SK-N-SH treated with all-trans-retinoic acid at 6 μM for 48 hours (cell line): Measurements from ENCODE around the gene TXLNA.

Source experiments
- ATAC-seq: fragments of 200-7000 bp; cut with Tn5 transposase; 3 replicates; pipeline ENCODE4 v1.9.1; 2020; ENCODE audit warnings: mild to moderate bottlenecking, moderate library complexity
- ARNTL ChIP-seq: fragments of 450-650 bp; formaldehyde crosslinking; IDR thresholded peaks from 2 replicates; pipeline ENCODE4 v1.5.0; 2020; ENCODE audit warnings: low read depth, mild to moderate bottlenecking, moderate library complexity, borderline replicate concordance
- BACH2 ChIP-seq: fragments of 250-450 bp; sonication (Bioruptor Pico); IDR thresholded peaks from 2 replicates; pipeline ENCODE4 v1.9.0; 2021; ENCODE audit warnings: mild to moderate bottlenecking, borderline replicate concordance
- ESRRG ChIP-seq: fragments of 250-450 bp; sonication (Bioruptor Pico); IDR thresholded peaks from 2 replicates; pipeline ENCODE4 v1.6.1; 2021; ENCODE audit warnings: mild to moderate bottlenecking
- GLIS3 ChIP-seq: fragments of 250-450 bp; sonication (Bioruptor Pico); IDR thresholded peaks from 2 replicates; pipeline ENCODE4 v1.5.0; 2020; ENCODE audit warnings: mild to moderate bottlenecking, moderate library complexity
- PPARA ChIP-seq: fragments of 250-450 bp; sonication (Bioruptor Pico); IDR thresholded peaks from 2 replicates; pipeline ENCODE4 v1.5.0; 2020; ENCODE audit warnings: mild to moderate bottlenecking, borderline replicate concordance
- RARB ChIP-seq: fragments of 250-450 bp; sonication (Bioruptor Pico); IDR thresholded peaks from 2 replicates; pipeline ENCODE4 v1.8.0; 2021; ENCODE audit warnings: mild to moderate bottlenecking, moderate library complexity
- SNAI2 ChIP-seq: fragments of 250-450 bp; sonication (Bioruptor Pico); IDR thresholded peaks from 2 replicates; pipeline ENCODE4 v1.5.0; 2020; ENCODE audit warnings: mild to moderate bottlenecking, moderate library complexity
- TCF4 ChIP-seq: fragments of 250-450 bp; sonication (Bioruptor Pico); IDR thresholded peaks from 2 replicates; pipeline ENCODE4 v1.8.0; 2021; ENCODE audit warnings: mild to moderate bottlenecking, moderate library complexity, borderline replicate concordance
- TOX ChIP-seq: fragments of 250-450 bp; sonication (Bioruptor Pico); IDR thresholded peaks from 2 replicates; pipeline ENCODE4 v1.8.0; 2021; ENCODE audit warnings: mild to moderate bottlenecking, moderate library complexity, borderline replicate concordance
- ZC3H10 ChIP-seq: fragments of 250-450 bp; sonication (Bioruptor Pico); IDR thresholded peaks from 2 replicates; pipeline ENCODE4 v1.5.1; 2021; ENCODE audit warnings: mild to moderate bottlenecking, moderate library complexity
- ZFP3 ChIP-seq: fragments of 250-450 bp; sonication (Bioruptor Pico); IDR thresholded peaks from 2 replicates; pipeline ENCODE4 v1.5.0; 2020; ENCODE audit warnings: mild to moderate bottlenecking, moderate library complexity
- ZFP30 ChIP-seq: fragments of 450-650 bp; formaldehyde crosslinking; IDR thresholded peaks from 2 replicates; pipeline ENCODE4 v1.5.0; 2022; ENCODE audit warnings: mild to moderate bottlenecking, moderate library complexity
- ZNF565 ChIP-seq: fragments of 450-650 bp; formaldehyde crosslinking; conservative IDR thresholded peaks from 2 replicates; pipeline ENCODE4 v1.5.0; 2020; ENCODE audit warnings: low read depth, mild to moderate bottlenecking, moderate library complexity
- ZNF8 ChIP-seq: fragments of 450-650 bp; formaldehyde crosslinking; IDR thresholded peaks from 2 replicates; pipeline ENCODE4 v1.5.0; 2020; ENCODE audit warnings: mild to moderate bottlenecking, moderate library complexity
- TF ChIP-seq, protein P1 (sequence below): fragments of 250-450 bp; sonication (Bioruptor Pico); IDR thresholded peaks from 2 replicates; pipeline ENCODE4 v1.5.1; 2021; ENCODE audit warnings: mild to moderate bottlenecking, moderate library complexity
- TF ChIP-seq, protein P2 (sequence below): fragments of 250-450 bp; sonication (Bioruptor Pico); IDR thresholded peaks from 2 replicates; pipeline ENCODE4 v1.8.0; 2021; ENCODE audit warnings: low read depth, mild to moderate bottlenecking, moderate library complexity, borderline replicate concordance
- TF ChIP-seq, protein P3 (sequence below): fragments of 250-450 bp; sonication (Bioruptor Pico); IDR thresholded peaks from 2 replicates; pipeline ENCODE4 v1.5.0; 2020; ENCODE audit warnings: mild to moderate bottlenecking, moderate library complexity
- TF ChIP-seq, protein P4 (sequence below): fragments of 250-450 bp; sonication (Bioruptor Pico); IDR thresholded peaks from 2 replicates; pipeline ENCODE4 v1.8.0; 2020; ENCODE audit warnings: mild to moderate bottlenecking, moderate library complexity, borderline replicate concordance
- TF ChIP-seq, protein P5 (sequence below): fragments of 250-450 bp; sonication (Bioruptor Pico); IDR thresholded peaks from 2 replicates; pipeline ENCODE4 v1.5.1; 2020; ENCODE audit warnings: low read depth, mild to moderate bottlenecking, moderate library complexity

Gene TXLNA

DNA sequence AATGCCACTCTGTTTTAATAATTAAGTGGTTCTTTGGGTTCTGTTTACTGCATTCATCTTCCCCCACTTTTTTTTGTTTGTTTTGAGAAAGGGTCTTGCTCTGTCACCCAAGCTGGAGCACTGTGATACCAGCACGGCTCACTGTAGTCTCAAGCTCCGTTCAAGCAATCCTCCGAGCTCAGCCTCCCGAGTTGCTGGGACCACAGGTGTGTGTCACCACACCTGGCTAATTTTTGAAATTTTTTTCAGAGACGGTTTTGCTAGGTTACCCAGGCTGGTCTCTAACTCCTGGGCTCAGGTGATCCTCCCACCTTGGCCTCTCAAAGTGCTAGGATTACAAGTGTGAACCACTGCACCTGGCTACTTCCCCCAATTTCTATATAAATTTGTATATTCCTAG lies 42.4 kb upstream of the TXLNA start:
- TF ChIP-seq, protein P1, sequence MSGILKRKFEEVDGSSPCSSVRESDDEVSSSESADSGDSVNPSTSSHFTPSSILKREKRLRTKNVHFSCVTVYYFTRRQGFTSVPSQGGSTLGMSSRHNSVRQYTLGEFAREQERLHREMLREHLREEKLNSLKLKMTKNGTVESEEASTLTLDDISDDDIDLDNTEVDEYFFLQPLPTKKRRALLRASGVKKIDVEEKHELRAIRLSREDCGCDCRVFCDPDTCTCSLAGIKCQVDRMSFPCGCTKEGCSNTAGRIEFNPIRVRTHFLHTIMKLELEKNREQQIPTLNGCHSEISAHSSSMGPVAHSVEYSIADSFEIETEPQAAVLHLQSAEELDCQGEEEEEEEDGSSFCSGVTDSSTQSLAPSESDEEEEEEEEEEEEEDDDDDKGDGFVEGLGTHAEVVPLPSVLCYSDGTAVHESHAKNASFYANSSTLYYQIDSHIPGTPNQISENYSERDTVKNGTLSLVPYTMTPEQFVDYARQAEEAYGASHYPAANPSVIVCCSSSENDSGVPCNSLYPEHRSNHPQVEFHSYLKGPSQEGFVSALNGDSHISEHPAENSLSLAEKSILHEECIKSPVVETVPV, result no peak
- TF ChIP-seq ARNTL (CRISPR knock-in tag) (no peak), SNAI2 (CRISPR knock-in tag) (no peak), ESRRG (CRISPR knock-in tag) (no peak), ZNF8 (no peak), ZNF565 (CRISPR knock-in tag) (no peak), BACH2 (CRISPR knock-in tag) (no peak), GLIS3 (CRISPR knock-in tag) (no peak)
- TF ChIP-seq, protein P2, sequence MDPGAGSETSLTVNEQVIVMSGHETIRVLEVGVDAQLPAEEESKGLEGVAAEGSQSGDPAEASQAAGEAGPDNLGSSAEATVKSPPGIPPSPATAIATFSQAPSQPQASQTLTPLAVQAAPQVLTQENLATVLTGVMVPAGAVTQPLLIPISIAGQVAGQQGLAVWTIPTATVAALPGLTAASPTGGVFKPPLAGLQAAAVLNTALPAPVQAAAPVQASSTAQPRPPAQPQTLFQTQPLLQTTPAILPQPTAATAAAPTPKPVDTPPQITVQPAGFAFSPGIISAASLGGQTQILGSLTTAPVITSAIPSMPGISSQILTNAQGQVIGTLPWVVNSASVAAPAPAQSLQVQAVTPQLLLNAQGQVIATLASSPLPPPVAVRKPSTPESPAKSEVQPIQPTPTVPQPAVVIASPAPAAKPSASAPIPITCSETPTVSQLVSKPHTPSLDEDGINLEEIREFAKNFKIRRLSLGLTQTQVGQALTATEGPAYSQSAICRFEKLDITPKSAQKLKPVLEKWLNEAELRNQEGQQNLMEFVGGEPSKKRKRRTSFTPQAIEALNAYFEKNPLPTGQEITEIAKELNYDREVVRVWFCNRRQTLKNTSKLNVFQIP (CRISPR knock-in tag), result no peak
- TF ChIP-seq, protein P3, sequence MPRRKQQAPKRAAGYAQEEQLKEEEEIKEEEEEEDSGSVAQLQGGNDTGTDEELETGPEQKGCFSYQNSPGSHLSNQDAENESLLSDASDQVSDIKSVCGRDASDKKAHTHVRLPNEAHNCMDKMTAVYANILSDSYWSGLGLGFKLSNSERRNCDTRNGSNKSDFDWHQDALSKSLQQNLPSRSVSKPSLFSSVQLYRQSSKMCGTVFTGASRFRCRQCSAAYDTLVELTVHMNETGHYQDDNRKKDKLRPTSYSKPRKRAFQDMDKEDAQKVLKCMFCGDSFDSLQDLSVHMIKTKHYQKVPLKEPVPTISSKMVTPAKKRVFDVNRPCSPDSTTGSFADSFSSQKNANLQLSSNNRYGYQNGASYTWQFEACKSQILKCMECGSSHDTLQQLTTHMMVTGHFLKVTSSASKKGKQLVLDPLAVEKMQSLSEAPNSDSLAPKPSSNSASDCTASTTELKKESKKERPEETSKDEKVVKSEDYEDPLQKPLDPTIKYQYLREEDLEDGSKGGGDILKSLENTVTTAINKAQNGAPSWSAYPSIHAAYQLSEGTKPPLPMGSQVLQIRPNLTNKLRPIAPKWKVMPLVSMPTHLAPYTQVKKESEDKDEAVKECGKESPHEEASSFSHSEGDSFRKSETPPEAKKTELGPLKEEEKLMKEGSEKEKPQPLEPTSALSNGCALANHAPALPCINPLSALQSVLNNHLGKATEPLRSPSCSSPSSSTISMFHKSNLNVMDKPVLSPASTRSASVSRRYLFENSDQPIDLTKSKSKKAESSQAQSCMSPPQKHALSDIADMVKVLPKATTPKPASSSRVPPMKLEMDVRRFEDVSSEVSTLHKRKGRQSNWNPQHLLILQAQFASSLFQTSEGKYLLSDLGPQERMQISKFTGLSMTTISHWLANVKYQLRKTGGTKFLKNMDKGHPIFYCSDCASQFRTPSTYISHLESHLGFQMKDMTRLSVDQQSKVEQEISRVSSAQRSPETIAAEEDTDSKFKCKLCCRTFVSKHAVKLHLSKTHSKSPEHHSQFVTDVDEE (CRISPR knock-in tag), result no peak
- no peak for ATAC-seq

DNA sequence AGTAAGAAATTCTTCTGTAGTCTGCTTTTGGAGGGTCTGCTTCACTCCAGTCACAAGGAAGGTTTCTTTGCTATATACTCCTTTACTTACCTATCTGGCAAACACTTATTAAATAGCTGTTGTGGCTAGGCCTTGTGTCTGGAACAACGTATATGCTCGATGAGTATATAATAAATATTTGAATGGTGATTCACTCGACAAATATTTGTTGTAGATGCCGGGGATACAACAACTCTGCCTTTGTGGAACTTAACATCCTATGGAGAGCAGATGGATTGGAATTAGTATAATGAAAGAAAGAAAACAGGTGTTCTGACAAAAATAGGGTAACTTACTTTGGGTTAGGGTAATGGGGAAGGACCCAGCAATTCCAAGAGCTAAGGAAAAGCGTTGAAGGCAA lies 40.5 kb upstream of the TXLNA start:
- ATAC-seq, result peak; percentile 74
- TF ChIP-seq, protein P4, sequence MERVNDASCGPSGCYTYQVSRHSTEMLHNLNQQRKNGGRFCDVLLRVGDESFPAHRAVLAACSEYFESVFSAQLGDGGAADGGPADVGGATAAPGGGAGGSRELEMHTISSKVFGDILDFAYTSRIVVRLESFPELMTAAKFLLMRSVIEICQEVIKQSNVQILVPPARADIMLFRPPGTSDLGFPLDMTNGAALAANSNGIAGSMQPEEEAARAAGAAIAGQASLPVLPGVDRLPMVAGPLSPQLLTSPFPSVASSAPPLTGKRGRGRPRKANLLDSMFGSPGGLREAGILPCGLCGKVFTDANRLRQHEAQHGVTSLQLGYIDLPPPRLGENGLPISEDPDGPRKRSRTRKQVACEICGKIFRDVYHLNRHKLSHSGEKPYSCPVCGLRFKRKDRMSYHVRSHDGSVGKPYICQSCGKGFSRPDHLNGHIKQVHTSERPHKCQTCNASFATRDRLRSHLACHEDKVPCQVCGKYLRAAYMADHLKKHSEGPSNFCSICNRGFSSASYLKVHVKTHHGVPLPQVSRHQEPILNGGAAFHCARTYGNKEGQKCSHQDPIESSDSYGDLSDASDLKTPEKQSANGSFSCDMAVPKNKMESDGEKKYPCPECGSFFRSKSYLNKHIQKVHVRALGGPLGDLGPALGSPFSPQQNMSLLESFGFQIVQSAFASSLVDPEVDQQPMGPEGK (CRISPR knock-in tag), result no peak
- TF ChIP-seq ZFP30 (CRISPR knock-in tag) (no peak), TOX (CRISPR knock-in tag) (no peak), BACH2 (CRISPR knock-in tag) (no peak), ZNF8 (no peak), ZNF565 (CRISPR knock-in tag) (no peak), PPARA (CRISPR knock-in tag) (no peak), RARB (no peak), TCF4 (CRISPR knock-in tag) (no peak), SNAI2 (CRISPR knock-in tag) (no peak), GLIS3 (CRISPR knock-in tag) (no peak), ZC3H10 (CRISPR knock-in tag) (no peak), ZFP3 (CRISPR knock-in tag) (no peak), ESRRG (CRISPR knock-in tag) (no peak), ARNTL (CRISPR knock-in tag) (no peak)
- TF ChIP-seq, protein P5, sequence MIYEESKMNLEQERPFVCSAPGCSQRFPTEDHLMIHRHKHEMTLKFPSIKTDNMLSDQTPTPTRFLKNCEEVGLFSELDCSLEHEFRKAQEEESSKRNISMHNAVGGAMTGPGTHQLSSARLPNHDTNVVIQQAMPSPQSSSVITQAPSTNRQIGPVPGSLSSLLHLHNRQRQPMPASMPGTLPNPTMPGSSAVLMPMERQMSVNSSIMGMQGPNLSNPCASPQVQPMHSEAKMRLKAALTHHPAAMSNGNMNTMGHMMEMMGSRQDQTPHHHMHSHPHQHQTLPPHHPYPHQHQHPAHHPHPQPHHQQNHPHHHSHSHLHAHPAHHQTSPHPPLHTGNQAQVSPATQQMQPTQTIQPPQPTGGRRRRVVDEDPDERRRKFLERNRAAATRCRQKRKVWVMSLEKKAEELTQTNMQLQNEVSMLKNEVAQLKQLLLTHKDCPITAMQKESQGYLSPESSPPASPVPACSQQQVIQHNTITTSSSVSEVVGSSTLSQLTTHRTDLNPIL, result no peak
- TF ChIP-seq, protein P1, result no peak
- TF ChIP-seq, protein P3 (CRISPR knock-in tag), result no peak
- TF ChIP-seq, all 23 proteins: peak for 0
